ENCODE results near the gene KIR2DL1. TPM values are rescaled to one million over a fixed set of nuclear protein-coding genes. Genes with fewer than 3 reads are reported as not detected.
"Not testable (repeated sequence)": the region's sequence is repeated elsewhere in the genome, so short reads cannot be mapped to it uniquely, and the experiment has no call there.

KIR2DL1 gene
- total RNA-seq, 1 experiment from 2014 or later, result not detected

DNA sequence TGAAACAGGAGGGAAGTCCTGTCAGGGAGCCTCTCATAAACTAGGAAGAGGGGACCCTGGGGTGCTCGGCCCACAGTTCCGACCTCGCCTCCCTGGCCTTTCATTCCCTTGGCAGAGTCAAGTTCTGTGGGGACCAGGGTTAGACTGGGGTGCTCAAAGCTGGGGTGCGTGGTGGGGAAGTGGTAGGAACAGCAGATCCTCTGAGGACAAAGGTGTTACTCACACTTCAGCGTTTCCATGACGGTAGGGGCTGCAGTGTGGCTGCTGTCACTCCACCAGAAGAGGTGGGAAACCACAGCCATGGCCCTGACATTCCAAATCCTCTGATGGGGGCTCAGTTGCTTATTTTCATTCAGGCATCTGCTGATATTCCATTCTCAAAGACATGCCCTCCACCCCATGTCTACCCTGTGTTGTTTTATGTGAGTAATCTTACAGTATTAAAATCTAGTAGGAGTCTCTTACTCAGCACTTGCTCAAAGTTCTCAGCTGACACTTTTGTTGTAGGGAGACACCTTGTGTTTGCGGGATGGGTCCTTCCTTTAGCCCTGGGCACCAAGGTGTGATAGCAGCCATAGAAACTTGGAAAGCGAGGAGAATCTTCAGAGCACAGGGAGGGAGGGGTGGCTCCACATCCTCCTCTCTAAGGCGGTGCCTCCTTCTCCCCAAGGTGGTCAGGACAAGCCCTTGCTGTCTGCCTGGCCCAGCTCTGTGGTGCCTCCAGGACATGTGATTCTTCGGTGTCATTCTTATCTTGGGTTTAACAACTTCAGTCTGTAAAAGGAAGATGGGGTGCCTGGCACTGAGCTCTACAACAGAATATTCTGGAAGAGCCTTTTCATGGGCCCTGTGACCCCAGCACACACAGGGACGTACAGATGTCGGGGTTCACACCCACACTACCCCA lies 13.1 kb upstream of the KIR2DL1 start:
- POLR2A ChIA-PET; H3K4me1 Mint-ChIP-seq; DNase-seq (ENCODE audit: low spot score); ATAC-seq; H3K27ac Mint-ChIP-seq; H3K4me3 Mint-ChIP-seq; CTCF ChIA-PET: not testable (repeated sequence)
- peaks cover 14% of the 10 kb centered on the region for H3K27me3 Mint-ChIP-seq (ENCODE audit: low read depth)
- peaks cover 94% of the 10 kb centered on the region for H3K9me3 Mint-ChIP-seq
- peaks cover 67% of the 10 kb centered on the region for H3K36me3 Mint-ChIP-seq

DNA sequence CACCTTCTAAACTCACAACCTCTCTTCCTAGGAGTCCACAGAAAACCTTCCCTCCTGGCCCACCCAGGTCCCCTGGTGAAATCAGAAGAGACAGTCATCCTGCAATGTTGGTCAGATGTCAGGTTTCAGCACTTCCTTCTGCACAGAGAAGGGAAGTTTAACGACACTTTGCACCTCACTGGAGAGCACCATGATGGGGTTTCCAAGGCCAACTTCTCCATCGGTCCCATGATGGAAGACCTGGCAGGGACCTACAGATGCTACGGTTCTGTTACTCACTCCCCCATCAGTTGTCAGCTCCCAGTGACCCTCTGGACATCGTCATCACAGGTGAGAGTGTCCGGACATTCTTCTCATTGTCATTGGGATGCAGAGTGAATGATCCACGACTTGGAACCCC lies 11.0 kb upstream of the KIR2DL1 start:
- H3K4me3 Mint-ChIP-seq; H3K4me1 Mint-ChIP-seq; ATAC-seq; CTCF ChIA-PET; DNase-seq (ENCODE audit: low spot score); H3K27ac Mint-ChIP-seq; POLR2A ChIA-PET: not testable (repeated sequence)
- peaks cover 95% of the 10 kb centered on the region for H3K9me3 Mint-ChIP-seq
- H3K36me3 Mint-ChIP-seq, result peaks cover 58% of the 10 kb centered on the region
- peaks cover 14% of the 10 kb centered on the region for H3K27me3 Mint-ChIP-seq (ENCODE audit: low read depth)

GRCh38 chr19:54764219-54764618 lies 5.4 kb upstream of the KIR2DL1 start:
- peaks cover 13% of the 10 kb centered on the region for H3K27me3 Mint-ChIP-seq (ENCODE audit: low read depth)
- POLR2A ChIA-PET, result not testable (repeated sequence)
- H3K36me3 Mint-ChIP-seq, result peaks cover 52% of the 10 kb centered on the region

DNA sequence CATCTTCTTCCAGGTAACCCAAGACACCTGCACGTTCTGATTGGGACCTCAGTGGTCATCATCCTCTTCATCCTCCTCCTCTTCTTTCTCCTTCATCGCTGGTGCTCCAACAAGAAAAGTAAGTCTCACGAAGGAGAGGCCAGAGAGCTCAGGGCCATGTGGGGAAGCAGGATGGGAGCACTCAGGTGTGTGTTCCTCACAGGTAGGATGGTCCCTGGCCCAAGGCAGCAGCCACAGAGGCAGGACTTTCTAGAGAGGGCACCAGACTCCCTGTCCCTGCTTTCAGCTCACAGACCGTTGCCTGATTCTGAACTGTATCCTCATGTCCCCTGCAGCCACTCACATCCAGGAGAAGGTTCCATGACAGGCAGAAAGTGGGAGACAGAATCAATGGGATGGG lies 3.1 kb upstream of the KIR2DL1 start:
- H3K27ac Mint-ChIP-seq; CTCF ChIA-PET; POLR2A ChIA-PET; DNase-seq (ENCODE audit: low spot score); H3K4me3 Mint-ChIP-seq; H3K4me1 Mint-ChIP-seq; ATAC-seq: not testable (repeated sequence)
- H3K9me3 Mint-ChIP-seq, result peaks cover 93% of the 10 kb centered on the region
- peaks cover 61% of the 10 kb centered on the region for H3K36me3 Mint-ChIP-seq
- peaks cover 20% of the 10 kb centered on the region for H3K27me3 Mint-ChIP-seq (ENCODE audit: low read depth)

More at GRCh38 chr19:54764219-54764618, 5.4 kb upstream of the KIR2DL1 start:
- CTCF ChIA-PET; H3K4me3 Mint-ChIP-seq; H3K27ac Mint-ChIP-seq; H3K4me1 Mint-ChIP-seq; DNase-seq (ENCODE audit: low spot score); ATAC-seq: not testable (repeated sequence)
- H3K9me3 Mint-ChIP-seq, result peaks cover 93% of the 10 kb centered on the region

DNA sequence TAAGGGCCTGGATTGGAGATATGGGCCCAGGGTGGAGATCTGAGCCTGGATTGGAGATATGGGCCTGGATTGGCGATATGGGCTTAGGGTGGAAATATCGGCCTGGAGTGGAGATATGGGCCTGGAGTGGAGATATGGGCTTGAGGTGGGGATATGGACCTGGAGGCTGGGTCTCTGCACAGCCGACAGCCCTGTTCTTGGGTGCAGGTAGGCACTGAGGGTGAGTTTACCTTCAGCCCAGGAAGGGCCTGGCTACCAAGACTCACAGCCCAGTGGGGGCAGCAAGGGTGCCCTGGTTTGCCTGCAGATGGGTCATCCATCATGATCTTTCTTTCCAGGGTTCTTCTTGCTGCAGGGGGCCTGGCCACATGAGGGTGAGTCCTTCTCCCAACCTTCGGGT lies 918 bp downstream of the KIR2DL1 start:
- peaks cover 94% of the 10 kb centered on the region for H3K9me3 Mint-ChIP-seq

DNA sequence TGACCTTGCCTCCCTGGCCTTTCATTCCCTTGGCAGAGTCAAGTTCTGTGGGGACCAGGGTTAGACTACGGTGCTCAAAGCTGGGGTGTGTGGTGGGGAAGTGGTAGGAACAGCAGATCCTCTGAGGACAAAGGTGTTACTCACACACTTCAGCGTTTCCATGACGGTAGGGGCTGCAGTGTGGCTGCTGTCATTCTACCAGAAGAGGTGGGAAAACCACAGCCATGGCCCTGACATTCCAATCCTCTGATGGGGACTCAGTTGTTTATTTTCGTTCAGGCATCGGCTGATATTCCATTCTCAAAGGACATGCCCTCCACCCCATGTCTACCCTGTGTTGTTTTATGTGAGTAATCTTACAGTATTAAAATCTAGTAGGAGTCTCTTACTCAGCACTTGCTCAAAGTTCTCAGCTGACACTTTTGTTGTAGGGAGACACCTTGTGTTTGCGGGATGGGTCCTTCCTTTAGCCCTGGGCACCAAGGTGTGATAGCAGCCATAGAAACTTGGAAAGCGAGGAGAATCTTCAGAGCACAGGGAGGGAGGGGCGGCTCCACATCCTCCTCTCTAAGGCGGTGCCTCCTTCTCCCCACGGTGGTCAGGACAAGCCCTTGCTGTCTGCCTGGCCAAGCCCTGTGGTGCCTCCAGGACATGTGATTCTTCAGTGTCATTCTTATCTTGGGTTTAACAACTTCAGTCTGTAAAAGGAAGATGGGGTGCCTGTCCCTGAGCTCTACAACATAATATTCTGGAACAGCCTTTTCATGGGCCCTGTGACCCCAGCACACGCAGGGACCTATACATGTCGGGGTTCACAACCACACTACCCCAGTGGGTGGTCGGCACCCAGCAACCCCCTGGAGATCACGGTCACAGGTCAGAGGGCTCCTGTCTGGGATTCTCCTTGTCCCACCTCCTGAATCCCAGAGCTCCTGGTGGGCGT lies 1.7 kb downstream of the KIR2DL1 start:
- Mint-ChIP-seq H3K36me3 (peaks cover 70% of the 10 kb centered on the region), H3K27me3 (ENCODE audit: low read depth) (peaks cover 28% of the 10 kb centered on the region), H3K9me3 (peaks cover 94% of the 10 kb centered on the region)
- CTCF ChIA-PET; DNase-seq (ENCODE audit: low spot score); H3K4me3 Mint-ChIP-seq; ATAC-seq; H3K27ac Mint-ChIP-seq; POLR2A ChIA-PET; H3K4me1 Mint-ChIP-seq: not testable (repeated sequence)

More for the DNA sequence above, 918 bp downstream of the KIR2DL1 start:
- H3K4me1 Mint-ChIP-seq; POLR2A ChIA-PET; ATAC-seq; H3K4me3 Mint-ChIP-seq; CTCF ChIA-PET; DNase-seq (ENCODE audit: low spot score); H3K27ac Mint-ChIP-seq: not testable (repeated sequence)
- Mint-ChIP-seq H3K27me3 (ENCODE audit: low read depth) (peaks cover 26% of the 10 kb centered on the region), H3K36me3 (peaks cover 70% of the 10 kb centered on the region)

DNA sequence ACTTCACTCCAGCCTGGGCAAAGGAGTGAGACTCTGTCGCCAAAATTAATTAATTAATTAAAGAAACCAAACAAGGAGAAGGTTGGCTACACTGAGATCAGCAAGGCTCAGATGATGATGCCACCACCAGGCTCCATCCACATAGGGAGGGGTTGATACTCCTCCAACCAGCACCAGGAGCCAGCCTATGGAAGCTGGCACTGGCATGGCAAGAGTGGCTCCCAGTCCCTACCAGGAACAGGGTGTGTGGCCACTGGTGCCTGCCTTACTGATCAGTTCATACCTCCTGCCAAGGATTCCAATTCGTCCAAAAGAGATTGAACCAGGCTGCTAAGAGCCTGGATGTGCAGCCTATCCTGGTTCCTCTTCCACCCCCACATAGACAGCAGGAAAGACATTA lies 3.1 kb downstream of the KIR2DL1 start:
- DNase-seq (ENCODE audit: low spot score); H3K4me1 Mint-ChIP-seq; H3K4me3 Mint-ChIP-seq; POLR2A ChIA-PET; H3K27ac Mint-ChIP-seq; ATAC-seq; CTCF ChIA-PET: not testable (repeated sequence)
- peaks cover 95% of the 10 kb centered on the region for H3K9me3 Mint-ChIP-seq
- peaks cover 74% of the 10 kb centered on the region for H3K36me3 Mint-ChIP-seq
- H3K27me3 Mint-ChIP-seq (ENCODE audit: low read depth), result peaks cover 29% of the 10 kb centered on the region

DNA sequence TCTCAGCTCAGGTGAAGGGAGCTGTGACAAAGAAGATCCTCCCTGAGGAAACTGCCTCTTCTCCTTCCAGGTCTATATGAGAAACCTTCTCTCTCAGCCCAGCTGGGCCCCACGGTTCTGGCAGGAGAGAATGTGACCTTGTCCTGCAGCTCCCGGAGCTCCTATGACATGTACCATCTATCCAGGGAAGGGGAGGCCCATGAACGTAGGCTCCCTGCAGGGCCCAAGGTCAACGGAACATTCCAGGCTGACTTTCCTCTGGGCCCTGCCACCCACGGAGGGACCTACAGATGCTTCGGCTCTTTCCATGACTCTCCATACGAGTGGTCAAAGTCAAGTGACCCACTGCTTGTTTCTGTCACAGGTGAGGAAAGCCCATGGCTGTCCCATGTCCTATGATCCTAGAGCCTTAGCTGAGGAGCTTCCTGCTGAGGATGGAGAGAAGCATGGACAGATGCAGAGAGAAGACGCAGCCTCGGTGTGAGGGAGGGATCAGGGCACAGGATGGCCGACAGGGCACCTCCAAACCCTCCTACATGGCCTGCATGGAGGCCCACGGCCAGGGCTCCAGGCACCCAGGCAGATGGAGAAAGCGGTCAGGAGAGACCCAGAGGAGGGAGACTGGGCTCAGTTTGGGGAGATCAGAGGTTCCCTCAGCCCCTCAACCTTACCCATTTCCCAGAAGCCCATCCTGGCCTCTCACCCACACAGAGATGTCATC lies 5.7 kb downstream of the KIR2DL1 start:
- POLR2A ChIA-PET; H3K4me1 Mint-ChIP-seq; H3K27ac Mint-ChIP-seq; H3K4me3 Mint-ChIP-seq; CTCF ChIA-PET; DNase-seq (ENCODE audit: low spot score); ATAC-seq: not testable (repeated sequence)
- Mint-ChIP-seq H3K36me3 (peaks cover 77% of the 10 kb centered on the region), H3K27me3 (ENCODE audit: low read depth) (peaks cover 37% of the 10 kb centered on the region), H3K9me3 (peaks cover 94% of the 10 kb centered on the region)

DNA sequence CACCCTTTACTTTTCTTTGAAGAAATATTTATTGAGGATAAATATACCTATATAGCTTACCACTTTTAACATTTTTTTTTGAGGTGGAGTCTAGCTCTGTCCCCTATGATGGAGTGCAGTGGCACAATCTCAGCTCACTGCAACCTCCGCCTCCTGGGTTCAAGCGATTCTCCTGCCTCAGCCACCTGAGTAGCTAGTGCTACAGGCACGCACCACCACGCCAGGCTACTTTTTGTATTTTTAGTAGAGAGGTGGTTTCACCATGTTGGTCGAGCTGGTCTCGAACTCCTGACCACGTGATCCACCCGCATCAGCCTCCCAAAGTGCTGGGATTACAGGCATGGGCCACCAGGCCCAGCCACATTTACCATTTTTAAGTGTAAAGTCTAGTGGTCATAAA lies 6.2 kb downstream of the KIR2DL1 start:
- CTCF ChIA-PET; ATAC-seq; H3K27ac Mint-ChIP-seq; DNase-seq (ENCODE audit: low spot score); POLR2A ChIA-PET; H3K4me3 Mint-ChIP-seq; H3K4me1 Mint-ChIP-seq: not testable (repeated sequence)
- Mint-ChIP-seq H3K27me3 (ENCODE audit: low read depth) (peaks cover 34% of the 10 kb centered on the region), H3K36me3 (peaks cover 73% of the 10 kb centered on the region), H3K9me3 (peaks cover 92% of the 10 kb centered on the region)

DNA sequence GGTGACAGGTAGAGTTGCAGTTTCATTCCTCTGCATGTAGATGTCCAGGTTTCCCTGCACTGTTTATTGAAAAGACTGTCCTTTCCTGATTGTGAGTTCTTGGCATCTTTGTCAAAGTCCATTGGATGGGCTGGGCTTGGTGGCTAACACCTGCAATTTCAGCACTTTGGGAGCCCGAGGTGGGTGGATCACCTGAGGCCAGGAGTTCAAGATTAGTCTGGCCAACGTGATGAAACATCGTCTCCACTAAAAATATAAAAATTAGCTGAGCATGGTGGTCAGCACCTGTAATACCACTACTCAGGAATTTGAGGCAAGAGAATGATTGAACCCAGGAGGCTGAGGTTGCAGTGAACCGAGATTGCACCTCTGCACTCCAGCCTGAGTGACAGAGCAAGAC lies 8.3 kb downstream of the KIR2DL1 start:
- H3K4me1 Mint-ChIP-seq; CTCF ChIA-PET; H3K27ac Mint-ChIP-seq; H3K4me3 Mint-ChIP-seq; POLR2A ChIA-PET; ATAC-seq; DNase-seq (ENCODE audit: low spot score): not testable (repeated sequence)
- Mint-ChIP-seq H3K27me3 (ENCODE audit: low read depth) (peaks cover 35% of the 10 kb centered on the region), H3K36me3 (peaks cover 68% of the 10 kb centered on the region), H3K9me3 (peaks cover 89% of the 10 kb centered on the region)

GRCh38 chr19:54778896-54779295 lies 9.3 kb downstream of the KIR2DL1 start:
- H3K4me1 Mint-ChIP-seq; H3K4me3 Mint-ChIP-seq; CTCF ChIA-PET; ATAC-seq; DNase-seq (ENCODE audit: low spot score); POLR2A ChIA-PET; H3K27ac Mint-ChIP-seq: not testable (repeated sequence)
- Mint-ChIP-seq H3K36me3 (peaks cover 65% of the 10 kb centered on the region), H3K9me3 (peaks cover 88% of the 10 kb centered on the region), H3K27me3 (ENCODE audit: low read depth) (peaks cover 29% of the 10 kb centered on the region)

Measured in WTC11 (cell line).